ENCODE measurements around the gene MS4A13.
"Not testable (repeated sequence)": the region's sequence is repeated elsewhere in the genome, so short reads cannot be mapped to it uniquely, and the experiment has no call there.

Gene MS4A13

GRCh38 chr11:60532383-60532782, 17.2 kb downstream of the MS4A13 start:
- DNase-seq, result not testable (repeated sequence)

DNA sequence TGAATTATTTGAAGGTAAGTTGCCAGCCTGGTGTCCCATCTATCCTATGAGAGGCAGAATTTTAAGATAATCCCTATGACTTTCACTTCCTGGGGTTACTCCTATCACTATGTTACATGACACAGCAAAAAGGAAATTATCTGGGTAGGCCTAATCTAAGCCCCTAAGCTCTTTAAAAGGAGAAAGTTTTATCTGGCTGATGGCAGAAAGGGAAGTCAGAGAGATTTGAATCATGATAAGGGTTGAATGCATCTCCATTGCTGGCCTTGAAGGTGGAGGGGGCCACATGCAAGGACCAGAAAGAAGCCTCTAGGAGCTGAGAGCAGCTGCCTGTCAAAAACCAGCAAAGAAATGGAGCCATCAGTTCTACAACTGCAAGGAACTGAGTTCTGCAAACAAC, 23.4 kb downstream of the MS4A13 start:
- not testable (repeated sequence) for DNase-seq

DNA sequence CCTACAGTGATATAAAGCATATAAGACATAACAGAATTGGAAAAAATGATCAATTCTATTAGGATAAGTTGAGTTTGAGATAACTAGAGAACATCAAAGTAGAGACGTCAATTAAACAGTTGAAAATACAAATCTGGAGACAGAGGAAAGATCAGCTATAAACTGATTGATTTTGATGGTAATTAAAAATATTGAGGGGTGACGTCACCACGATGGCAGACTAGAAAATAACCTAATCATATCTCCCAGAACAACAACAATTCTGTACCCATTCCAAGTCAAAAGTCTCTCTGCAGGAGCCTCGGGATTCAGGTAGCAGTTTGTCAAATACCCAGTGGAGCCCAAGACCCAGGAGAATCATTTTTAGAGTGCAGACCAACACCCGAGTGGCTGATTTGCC, 28.9 kb downstream of the MS4A13 start:
- DNase-seq, result no peak

- no peak for DNase-seq
Observed at GRCh38 chr11:60561254-60561653, 46.1 kb downstream of the MS4A13 start.

- no peak for DNase-seq
Observed at GRCh38 chr11:60563553-60564235, 48.5 kb downstream of the MS4A13 start.

DNA sequence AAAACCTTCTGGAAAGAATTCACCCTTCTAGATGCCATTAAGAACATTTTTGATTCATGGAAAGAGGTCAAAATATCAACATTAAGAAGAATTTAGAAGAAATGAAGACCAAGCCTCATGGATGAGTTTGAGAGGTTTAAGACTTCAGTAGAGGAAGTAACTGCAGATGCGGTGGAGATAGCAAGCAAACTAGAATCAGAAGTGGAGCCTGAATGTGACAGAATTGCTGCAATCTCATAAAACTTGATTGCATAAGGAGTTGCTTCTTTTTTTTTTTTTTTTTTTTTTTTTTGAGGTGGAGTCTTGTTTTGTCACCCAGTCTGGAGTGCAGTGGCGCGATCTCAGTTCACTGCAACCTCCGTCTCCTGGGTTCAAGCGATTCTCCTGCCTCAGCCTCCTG, 51.6 kb downstream of the MS4A13 start:
- DNase-seq, result no peak

DNA sequence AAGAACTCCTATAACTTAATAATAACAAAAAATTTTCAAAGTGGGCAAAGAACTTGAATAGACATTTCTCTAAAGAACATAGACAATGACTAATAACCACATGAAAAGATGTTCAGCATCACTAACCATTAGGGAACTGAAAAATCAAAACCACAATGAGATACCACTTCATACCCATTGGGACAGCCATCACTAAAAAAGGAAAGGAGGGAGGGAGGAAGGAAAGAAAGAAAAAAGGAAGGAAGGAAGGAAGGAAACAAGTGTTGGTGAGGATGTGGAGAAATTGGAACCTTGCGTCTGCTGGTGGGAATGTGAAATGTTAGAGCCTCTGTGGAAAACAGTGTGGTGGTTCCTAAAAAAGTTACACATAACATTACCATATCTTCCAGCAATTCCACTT, 55.8 kb downstream of the MS4A13 start:
- DNase-seq, result no peak

GRCh38 chr11:60589611-60590010, 74.4 kb downstream of the MS4A13 start:
- DNase-seq, result no peak
